ENCODE measurements around the gene CMTM7.

CMTM7 gene

GRCh38 chr3:32391643-32392535 lies at the start of gene CMTM7:
Gene CMTM7 (plus strand): TSS chr3:32391853. CDS start chr3:32391907, 54 bp downstream.
- Mint-ChIP-seq H3K4me3 (peak within 1 kb of the TSS; percentile 89 to 100), H3K27me3 (no peaks in the 10 kb centered on the region), H3K9me3 (no peaks in the 10 kb centered on the region), H3K4me1 (peaks cover 62% of the 10 kb centered on the region), H3K27ac (peak within 1 kb of the TSS; percentile 96 to 97)
- DNase-seq (peak; percentile 47 to 74), ATAC-seq (peak; percentile 46)

GRCh38 chr3:32347343-32348125 lies 44.1 kb upstream of the CMTM7 start:
- no peak for DNase-seq
- Mint-ChIP-seq H3K9me3 (no peaks in the 10 kb centered on the region), H3K4me3 (no peak overlapping the region), H3K27ac (peak overlapping the region in 1 of 2 donors; percentile 48), H3K4me1 (peaks cover 24% of the 10 kb centered on the region), H3K27me3 (no peaks in the 10 kb centered on the region)
- ATAC-seq = no peak

GRCh38 chr3:32349184-32349583 lies 42.5 kb upstream of the CMTM7 start:
- Mint-ChIP-seq H3K4me1 (peaks cover 24% of the 10 kb centered on the region), H3K4me3 (peak overlapping the region in 1 of 2 donors; percentile 29), H3K27ac (peak overlapping the region in 1 of 2 donors; percentile 54), H3K9me3 (no peaks in the 10 kb centered on the region), H3K27me3 (no peaks in the 10 kb centered on the region)
- DNase-seq (no peak), ATAC-seq (no peak)

GRCh38 chr3:32352563-32352962 lies 39.1 kb upstream of the CMTM7 start:
- H3K4me3 Mint-ChIP-seq = no peak overlapping the region
- H3K4me1 Mint-ChIP-seq = peaks cover 21% of the 10 kb centered on the region
- H3K27ac Mint-ChIP-seq = no peak overlapping the region
- no peaks in the 10 kb centered on the region for H3K27me3 Mint-ChIP-seq
- no peaks in the 10 kb centered on the region for H3K9me3 Mint-ChIP-seq
- DNase-seq = no peak
- ATAC-seq = no peak

GRCh38 chr3:32353351-32353750 lies 38.3 kb upstream of the CMTM7 start:
- Mint-ChIP-seq H3K4me3 (no peak overlapping the region), H3K27me3 (no peaks in the 10 kb centered on the region), H3K27ac (no peak overlapping the region), H3K9me3 (no peaks in the 10 kb centered on the region), H3K4me1 (peaks cover 13% of the 10 kb centered on the region)
- no peak for DNase-seq
- ATAC-seq = no peak

- ATAC-seq = no peak
- DNase-seq = no peak
- Mint-ChIP-seq H3K27me3 (no peaks in the 10 kb centered on the region), H3K4me1 (peaks cover 3% of the 10 kb centered on the region), H3K4me3 (no peak overlapping the region), H3K27ac (no peak overlapping the region), H3K9me3 (no peaks in the 10 kb centered on the region)
Observed at GRCh38 chr3:32354362-32354778, 37.3 kb upstream of the CMTM7 start.

- DNase-seq (no peak), ATAC-seq (no peak)
- Mint-ChIP-seq H3K27me3 (no peaks in the 10 kb centered on the region), H3K4me3 (no peak overlapping the region), H3K9me3 (no peaks in the 10 kb centered on the region), H3K27ac (peak overlapping the region in 1 of 2 donors; percentile 66), H3K4me1 (no peaks in the 10 kb centered on the region)
Observed at GRCh38 chr3:32355751-32356291, 35.8 kb upstream of the CMTM7 start.

- Mint-ChIP-seq H3K4me3 (no peak overlapping the region), H3K9me3 (no peaks in the 10 kb centered on the region), H3K4me1 (no peaks in the 10 kb centered on the region), H3K27ac (no peak overlapping the region), H3K27me3 (no peaks in the 10 kb centered on the region)
- ATAC-seq = no peak
- no peak for DNase-seq
Observed at GRCh38 chr3:32359766-32360492, 31.7 kb upstream of the CMTM7 start.

GRCh38 chr3:32360493-32360827 lies 31.2 kb upstream of the CMTM7 start:
- Mint-ChIP-seq H3K4me3 (no peak overlapping the region), H3K4me1 (no peaks in the 10 kb centered on the region), H3K27me3 (no peaks in the 10 kb centered on the region), H3K27ac (no peak overlapping the region), H3K9me3 (no peaks in the 10 kb centered on the region)
- ATAC-seq (no peak), DNase-seq (no peak)

GRCh38 chr3:32366638-32367397 lies 24.8 kb upstream of the CMTM7 start:
- Mint-ChIP-seq H3K27ac (peak overlapping the region in 1 of 2 donors; percentile 7), H3K27me3 (no peaks in the 10 kb centered on the region), H3K4me3 (no peak overlapping the region), H3K9me3 (no peaks in the 10 kb centered on the region), H3K4me1 (peaks cover 27% of the 10 kb centered on the region)
- no peak for ATAC-seq
- no peak for DNase-seq

GRCh38 chr3:32367442-32367841 lies 24.2 kb upstream of the CMTM7 start:
- no peak for DNase-seq
- ATAC-seq = no peak
- H3K27ac Mint-ChIP-seq = peak overlapping the region in 1 of 2 donors; percentile 20
- H3K9me3 Mint-ChIP-seq = no peaks in the 10 kb centered on the region
- peaks cover 33% of the 10 kb centered on the region for H3K4me1 Mint-ChIP-seq
- no peaks in the 10 kb centered on the region for H3K27me3 Mint-ChIP-seq
- H3K4me3 Mint-ChIP-seq = no peak overlapping the region

- peak; percentile 76 for ATAC-seq
Observed at GRCh38 chr3:32371461-32372212, 20.0 kb upstream of the CMTM7 start.

GRCh38 chr3:32372213-32372490 lies 19.5 kb upstream of the CMTM7 start:
- peak; percentile 40 for ATAC-seq
- H3K4me3 Mint-ChIP-seq = peak overlapping the region; percentile 38 to 39
- DNase-seq = no peak
- H3K9me3 Mint-ChIP-seq = no peaks in the 10 kb centered on the region
- peak overlapping the region; percentile 93 to 95 for H3K27ac Mint-ChIP-seq
- no peaks in the 10 kb centered on the region for H3K27me3 Mint-ChIP-seq
- H3K4me1 Mint-ChIP-seq = peaks cover 44% of the 10 kb centered on the region

More at GRCh38 chr3:32371461-32372212, 20.0 kb upstream of the CMTM7 start:
- peak; percentile 19 to 34 for DNase-seq
- H3K27ac Mint-ChIP-seq = peak overlapping the region; percentile 93 to 95
- no peaks in the 10 kb centered on the region for H3K9me3 Mint-ChIP-seq
- peaks cover 49% of the 10 kb centered on the region for H3K4me1 Mint-ChIP-seq
- no peaks in the 10 kb centered on the region for H3K27me3 Mint-ChIP-seq
- H3K4me3 Mint-ChIP-seq = peak overlapping the region; percentile 38 to 39

GRCh38 chr3:32373276-32373675 lies 18.4 kb upstream of the CMTM7 start:
- ATAC-seq (no peak), DNase-seq (no peak)
- Mint-ChIP-seq H3K9me3 (no peaks in the 10 kb centered on the region), H3K4me3 (no peak overlapping the region), H3K4me1 (peaks cover 37% of the 10 kb centered on the region), H3K27ac (no peak overlapping the region), H3K27me3 (no peaks in the 10 kb centered on the region)

All from stimulated activated naive CD8-positive, alpha-beta T cell treated with anti-CD3 and anti-CD28 coated beads, Interleukin-15, amount 100 ng/mL, for 72 hours (primary cell).